Measurements from ENCODE around the gene PON2.
"Not testable (repeated sequence)": the region's sequence is repeated elsewhere in the genome, so short reads cannot be mapped to it uniquely, and the experiment has no call there.

PON2 gene

GRCh38 chr7:95434557-95435421, at the start of gene PON2:
TSS of gene PON2 (minus strand) at chr7:95435028. CDS start at chr7:95434951, 77 bp downstream.
- peak; percentile 91 for DNase-seq

GRCh38 chr7:95482424-95482823, 47.6 kb upstream of the PON2 start:
- DNase-seq = no peak

GRCh38 chr7:95481271-95482165, 46.7 kb upstream of the PON2 start:
- DNase-seq = no peak

GRCh38 chr7:95479992-95480624, 45.3 kb upstream of the PON2 start:
- no peak for DNase-seq

- DNase-seq = peak; percentile 59
Observed at GRCh38 chr7:95478272-95479037, 43.6 kb upstream of the PON2 start.

GRCh38 chr7:95476904-95477594, 42.2 kb upstream of the PON2 start:
- peak; percentile 81 for DNase-seq

GRCh38 chr7:95476072-95476847, 41.4 kb upstream of the PON2 start:
- DNase-seq = peak; percentile 62

GRCh38 chr7:95473276-95473985, 38.6 kb upstream of the PON2 start:
- DNase-seq = peak; percentile 85

- peak; percentile 75 for DNase-seq
Observed at GRCh38 chr7:95472581-95473161, 37.8 kb upstream of the PON2 start.

GRCh38 chr7:95471071-95471470, 36.2 kb upstream of the PON2 start:
- DNase-seq = no peak

GRCh38 chr7:95470452-95470851, 35.6 kb upstream of the PON2 start:
- no peak for DNase-seq

GRCh38 chr7:95469848-95470247, 35.0 kb upstream of the PON2 start:
- no peak for DNase-seq

GRCh38 chr7:95469187-95469586, 34.4 kb upstream of the PON2 start:
- no peak for DNase-seq

- DNase-seq = no peak
Observed at GRCh38 chr7:95467912-95468607, 33.2 kb upstream of the PON2 start.

GRCh38 chr7:95460653-95461052, 25.8 kb upstream of the PON2 start:
- DNase-seq = not testable (repeated sequence)

- no peak for DNase-seq
Observed at GRCh38 chr7:95457947-95458346, 23.1 kb upstream of the PON2 start.

- no peak for DNase-seq
Observed at GRCh38 chr7:95454438-95455045, 19.7 kb upstream of the PON2 start.

GRCh38 chr7:95446618-95447017, 11.8 kb upstream of the PON2 start:
- DNase-seq = no peak

GRCh38 chr7:95444796-95445195, 10.0 kb upstream of the PON2 start:
- no peak for DNase-seq
